ENCODE measurements around the gene CACNA1H. TPM values are rescaled to one million over a fixed set of nuclear protein-coding genes. Genes with fewer than 3 reads are reported as not detected.
"Not testable (repeated sequence)": the region's sequence is repeated elsewhere in the genome, so short reads cannot be mapped to it uniquely, and the experiment has no call there.

The CACNA1H gene
- total RNA-seq, 1 donor from 2014 or later: 15.4 TPM

DNA sequence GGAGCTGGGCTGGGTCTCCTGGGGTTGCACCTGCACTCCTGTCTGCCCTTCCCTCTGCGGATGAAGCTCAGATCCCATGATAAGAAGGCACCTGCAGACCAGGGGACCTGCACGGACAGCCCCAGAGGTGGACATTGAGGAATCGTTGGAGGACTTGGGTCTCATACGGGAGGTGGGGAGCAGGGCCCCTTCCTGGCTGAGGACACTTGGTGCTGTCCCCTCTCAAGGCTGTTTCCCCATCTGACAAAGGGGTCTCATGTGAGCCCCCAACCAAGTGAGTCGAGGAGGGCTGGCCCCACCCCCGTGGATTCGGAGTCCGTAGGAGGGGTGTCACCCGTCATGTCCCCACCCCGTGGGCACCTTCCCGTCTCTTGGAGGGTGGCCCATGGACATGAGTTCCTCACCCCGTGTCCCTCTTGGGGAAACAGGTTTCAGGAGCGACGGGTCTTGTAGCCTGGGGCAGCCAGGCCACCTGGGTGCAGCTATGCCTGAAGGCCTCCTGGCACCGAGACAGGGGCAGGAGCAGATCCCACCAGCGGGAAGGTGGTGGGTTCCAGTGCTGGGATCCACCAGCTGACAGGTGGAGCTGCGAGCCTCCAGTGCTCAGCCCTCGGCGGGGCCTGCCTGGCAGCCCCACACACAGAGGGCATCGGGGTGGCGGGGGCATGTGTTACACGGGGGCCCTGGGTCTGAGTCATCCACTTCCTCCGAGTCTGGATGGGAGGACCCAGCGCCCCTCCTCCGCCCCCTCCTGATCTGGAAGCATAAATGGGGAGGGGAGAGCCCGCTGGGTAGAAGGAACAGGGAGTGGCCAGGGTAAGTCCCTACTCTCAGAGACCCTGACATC is 102.6 kb downstream of the CACNA1H start, which contains the start of gene TPSD1:
Gene TPSD1, plus strand, starts transcription at position 794 of the 847 bp plus-strand sequence. CDS start 212 bp downstream, outside the sequence.
- DNase-seq: not testable (repeated sequence)

DNA sequence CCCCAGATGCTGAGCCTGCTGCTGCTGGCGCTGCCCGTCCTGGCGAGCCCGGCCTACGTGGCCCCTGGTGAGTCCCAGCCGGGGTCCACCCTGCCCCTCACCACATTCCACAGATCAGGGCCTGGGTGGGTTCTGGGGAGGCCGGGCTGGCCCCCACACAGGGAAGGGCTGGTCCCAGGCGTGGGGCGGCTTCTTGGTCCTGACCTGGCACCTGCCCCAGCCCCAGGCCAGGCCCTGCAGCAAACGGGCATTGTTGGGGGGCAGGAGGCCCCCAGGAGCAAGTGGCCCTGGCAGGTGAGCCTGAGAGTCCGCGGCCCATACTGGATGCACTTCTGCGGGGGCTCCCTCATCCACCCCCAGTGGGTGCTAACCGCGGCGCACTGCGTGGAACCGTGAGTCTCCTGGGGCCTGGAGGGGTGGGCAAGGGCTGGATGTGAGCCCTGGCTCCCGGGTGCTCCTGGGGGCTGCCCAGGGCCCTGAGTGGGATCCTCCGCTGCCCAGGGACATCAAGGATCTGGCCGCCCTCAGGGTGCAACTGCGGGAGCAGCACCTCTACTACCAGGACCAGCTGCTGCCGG is 103.5 kb downstream of the CACNA1H start:
- not testable (repeated sequence) for DNase-seq

DNA sequence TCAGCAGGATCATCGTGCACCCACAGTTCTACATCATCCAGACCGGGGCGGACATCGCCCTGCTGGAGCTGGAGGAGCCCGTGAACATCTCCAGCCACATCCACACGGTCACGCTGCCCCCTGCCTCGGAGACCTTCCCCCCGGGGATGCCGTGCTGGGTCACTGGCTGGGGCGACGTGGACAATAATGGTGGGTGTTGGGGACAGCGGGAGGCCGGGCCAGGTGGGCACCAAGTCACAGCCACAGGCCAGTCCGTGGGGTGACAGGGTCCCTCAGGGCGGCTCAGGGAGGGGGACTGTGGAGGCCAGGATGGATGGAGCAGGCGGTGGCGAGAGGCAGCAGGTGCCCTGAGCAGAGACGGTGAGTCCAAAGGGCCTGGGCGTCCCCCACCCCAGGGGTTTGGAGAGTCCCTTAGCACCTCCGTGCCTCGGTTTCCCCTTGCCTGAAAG is 104.0 kb downstream of the CACNA1H start:
- no peak for DNase-seq

DNA sequence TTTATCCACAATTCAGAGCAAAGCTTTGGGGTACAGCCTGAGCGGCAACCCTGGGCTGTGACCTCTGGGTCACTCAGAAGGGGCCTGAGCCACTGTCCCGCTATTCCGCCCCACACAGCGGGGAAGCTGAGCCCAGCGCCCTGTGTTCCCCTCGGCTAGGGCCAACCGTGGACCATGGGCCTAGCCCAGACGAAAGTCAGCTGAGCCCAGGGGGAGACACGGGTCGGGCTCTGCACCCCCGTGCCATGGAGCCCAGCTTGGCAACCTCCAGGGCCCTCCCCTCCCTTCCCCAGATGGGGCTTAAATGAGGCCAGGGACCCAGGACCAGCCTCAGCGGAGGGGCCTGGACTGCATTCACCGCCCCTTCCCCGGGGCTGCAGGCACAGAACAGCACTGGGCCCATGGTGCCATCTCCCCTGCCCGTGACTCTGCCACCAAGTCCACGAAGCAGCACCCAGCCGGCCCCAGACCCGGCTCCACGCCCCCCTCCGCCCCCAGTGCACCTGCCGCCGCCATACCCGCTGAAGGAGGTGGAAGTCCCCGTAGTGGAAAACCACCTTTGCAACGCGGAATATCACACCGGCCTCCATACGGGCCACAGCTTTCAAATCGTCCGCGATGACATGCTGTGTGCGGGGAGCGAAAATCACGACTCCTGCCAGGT is 104.8 kb downstream of the CACNA1H start:
- DNase-seq: no peak

DNA sequence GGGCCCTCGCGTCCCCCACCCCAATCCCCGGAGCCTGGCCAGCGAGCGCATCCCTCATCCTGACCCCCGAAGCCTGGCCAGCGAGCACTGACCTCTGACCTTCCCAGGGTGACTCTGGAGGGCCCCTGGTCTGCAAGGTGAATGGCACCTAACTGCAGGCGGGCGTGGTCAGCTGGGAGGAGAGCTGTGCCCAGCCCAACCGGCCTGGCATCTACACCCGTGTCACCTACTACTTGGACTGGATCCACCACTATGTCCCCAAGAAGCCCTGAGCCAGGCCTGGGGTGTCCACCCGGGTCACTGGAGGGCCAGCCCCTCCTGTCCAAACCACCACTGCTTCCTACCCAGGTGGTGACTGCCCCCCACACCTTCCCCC is 105.3 kb downstream of the CACNA1H start:
- DNase-seq: no peak

DNA sequence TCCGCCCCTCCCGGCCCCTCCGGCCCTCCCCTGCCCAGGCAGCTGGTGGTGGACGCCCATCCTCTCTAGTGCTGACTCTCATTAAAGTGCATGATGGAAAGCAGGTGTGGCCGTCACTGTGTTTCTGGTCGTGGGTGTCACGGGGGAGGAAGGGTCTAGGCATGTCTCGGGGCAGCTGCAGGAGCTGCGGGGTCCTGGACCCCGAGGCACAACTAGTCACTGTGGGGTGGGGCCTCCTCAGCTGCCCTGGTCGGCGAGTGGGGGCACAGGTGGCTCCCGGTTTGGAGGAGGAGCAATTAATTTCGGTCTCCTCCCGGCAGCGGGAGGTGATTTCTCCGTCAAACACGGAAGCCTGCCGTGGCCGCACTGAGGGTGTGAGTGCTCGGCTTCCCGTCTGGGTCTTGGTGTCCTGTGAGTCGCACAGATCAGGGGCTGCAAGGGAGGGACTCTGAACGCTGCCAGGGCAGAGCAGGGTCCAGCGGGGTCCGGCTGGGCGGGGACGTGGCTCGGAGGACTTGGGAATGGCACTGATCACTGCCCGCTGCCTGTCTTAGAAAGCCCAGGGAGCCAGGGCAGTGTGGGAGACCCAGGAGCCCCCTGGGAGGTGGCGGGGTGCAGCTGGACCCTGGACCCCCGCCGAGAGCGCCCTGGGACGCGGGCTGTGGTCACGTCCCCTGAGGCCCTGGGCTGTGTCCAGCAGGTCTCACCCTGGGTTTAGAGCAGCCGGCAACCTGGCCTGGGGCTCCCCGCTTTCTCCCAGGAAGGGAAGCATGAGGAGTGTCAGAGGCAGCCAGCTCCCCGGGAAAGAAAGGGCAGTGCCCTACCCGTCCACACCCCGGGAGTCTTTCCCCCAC is 106.2 kb downstream of the CACNA1H start:
- no peak for DNase-seq

DNA sequence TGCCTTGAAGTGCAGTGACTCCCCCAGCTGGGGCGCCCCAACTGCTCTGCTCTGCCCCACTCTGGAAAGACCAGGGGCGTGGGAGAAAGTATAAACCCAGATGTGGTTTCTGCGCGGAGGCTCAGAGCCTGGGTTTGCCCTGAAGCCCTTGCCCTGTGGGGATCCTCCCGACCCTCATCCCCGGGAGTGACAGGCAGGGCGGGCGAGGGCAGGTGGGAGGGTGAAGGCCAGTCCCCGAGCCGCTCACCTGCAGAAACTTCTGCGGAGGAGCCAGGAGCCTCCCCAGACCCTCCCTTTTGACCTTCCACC is 106.8 kb downstream of the CACNA1H start:
- no peak for DNase-seq

DNA sequence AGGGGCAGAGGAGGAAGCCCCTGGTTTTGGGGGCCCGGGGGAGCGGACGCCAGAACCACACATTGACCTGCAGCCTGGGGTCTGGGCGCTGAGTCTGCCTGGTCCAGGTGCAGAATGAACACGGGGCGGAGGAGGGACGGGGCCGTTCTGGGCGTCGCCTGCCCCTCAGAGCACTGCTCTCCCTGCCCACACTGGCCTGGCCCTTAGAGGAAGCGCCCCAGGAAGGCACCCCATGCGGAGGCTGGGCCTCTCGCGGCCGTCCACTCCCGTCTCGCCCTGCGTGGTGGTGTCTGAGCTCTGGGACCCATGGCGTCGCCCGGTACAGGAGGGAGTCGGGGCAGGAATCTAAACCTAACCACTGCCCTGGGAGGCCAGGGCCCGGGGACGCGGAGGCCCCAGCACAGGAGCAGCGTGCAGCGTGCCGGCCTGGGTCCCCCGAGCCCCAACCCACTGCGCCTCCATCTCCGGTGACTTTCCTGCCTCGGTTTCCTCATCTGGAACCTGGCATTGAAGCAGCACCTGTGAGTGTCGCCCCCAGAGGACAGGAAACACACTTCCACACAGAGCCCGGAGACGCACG is 107.3 kb downstream of the CACNA1H start:
- no peak for DNase-seq

DNA sequence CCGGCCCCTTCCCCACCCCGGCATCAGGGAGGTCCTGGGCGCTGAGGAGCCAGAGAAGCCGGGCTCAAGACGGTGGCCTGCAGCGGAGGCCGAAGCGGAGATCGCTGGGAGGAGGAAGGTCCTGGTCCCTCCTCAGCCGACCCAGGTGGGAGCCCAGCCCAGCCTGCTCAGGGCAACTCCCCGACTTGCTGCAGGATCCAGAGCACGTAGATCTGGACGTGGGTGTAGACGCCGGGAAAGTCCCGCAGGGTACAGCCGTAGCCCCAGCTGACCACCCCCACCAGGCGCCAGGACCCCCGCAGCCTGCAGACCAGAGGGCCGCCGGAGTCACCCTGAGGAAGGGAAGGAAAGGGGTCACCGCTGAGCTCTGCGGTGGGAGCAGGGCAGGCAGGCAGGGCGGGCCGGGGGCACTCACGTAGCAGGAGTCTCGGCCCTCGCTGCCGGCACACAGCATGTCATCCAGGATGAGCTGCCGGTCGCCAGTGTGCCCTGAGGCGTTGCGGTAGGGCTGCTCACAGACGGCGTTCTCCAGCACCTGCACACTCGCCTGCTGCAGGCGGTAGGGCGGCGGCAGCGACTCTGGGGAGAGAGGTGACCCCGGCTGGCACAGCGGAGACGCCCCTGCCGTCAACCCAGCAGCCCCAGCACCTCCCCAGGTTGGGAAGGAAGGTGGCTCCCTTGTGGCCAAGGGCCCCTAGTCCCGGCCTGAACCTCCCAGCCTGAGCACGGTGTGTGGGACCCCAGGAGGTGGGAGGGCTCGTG is 108.4 kb downstream of the CACNA1H start:
- DNase-seq: no peak

DNA sequence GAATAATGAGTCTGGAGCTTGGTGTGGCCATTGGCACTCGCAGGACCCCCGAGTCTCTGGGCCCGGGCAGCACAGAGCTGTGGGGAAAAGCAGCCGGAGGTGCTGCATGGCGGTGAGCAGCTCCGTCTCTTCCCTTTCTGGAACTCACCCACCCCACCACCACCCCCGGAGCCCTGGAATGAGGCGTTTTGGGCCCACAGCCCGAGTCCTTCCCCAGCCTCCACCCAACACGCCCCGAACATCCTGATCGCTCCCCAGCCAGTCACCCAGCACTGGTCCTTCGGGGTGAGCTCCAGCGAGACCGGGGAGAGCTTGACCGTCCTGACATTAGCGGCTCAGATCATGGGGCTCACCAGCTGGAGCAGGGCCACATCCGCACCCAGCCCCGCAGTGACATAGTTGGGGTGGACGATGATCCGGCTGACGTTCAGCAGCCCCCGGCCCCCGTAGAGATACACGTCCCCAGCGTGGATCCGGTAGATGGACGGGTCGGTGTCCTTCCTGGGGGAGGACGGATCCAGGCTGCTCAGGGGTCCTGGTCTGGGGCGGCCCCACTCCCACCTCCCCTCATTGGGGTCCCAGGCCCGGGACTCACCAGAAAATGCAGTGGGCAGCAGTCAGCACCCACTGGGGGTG is 109.4 kb downstream of the CACNA1H start:
- no peak for DNase-seq

DNA sequence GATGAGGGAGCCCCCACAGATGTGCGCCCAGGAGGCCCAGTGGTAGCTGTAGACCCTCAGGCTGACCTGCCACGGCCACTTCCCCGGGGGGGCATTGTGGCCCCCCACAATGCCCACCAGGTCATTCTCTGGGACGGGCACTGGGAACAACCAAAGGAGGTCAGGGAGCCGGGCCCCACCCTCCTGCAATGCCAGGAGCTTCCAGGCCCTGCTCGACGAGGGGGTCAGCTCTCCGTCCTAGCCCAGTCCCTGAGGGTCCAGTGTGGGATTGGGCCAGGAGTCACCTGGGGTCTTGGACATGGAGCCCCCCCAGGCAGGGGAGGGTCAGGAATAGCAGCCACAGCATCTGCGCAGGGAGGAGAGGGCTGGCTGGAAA is 109.9 kb downstream of the CACNA1H start:
- DNase-seq: no peak

DNA sequence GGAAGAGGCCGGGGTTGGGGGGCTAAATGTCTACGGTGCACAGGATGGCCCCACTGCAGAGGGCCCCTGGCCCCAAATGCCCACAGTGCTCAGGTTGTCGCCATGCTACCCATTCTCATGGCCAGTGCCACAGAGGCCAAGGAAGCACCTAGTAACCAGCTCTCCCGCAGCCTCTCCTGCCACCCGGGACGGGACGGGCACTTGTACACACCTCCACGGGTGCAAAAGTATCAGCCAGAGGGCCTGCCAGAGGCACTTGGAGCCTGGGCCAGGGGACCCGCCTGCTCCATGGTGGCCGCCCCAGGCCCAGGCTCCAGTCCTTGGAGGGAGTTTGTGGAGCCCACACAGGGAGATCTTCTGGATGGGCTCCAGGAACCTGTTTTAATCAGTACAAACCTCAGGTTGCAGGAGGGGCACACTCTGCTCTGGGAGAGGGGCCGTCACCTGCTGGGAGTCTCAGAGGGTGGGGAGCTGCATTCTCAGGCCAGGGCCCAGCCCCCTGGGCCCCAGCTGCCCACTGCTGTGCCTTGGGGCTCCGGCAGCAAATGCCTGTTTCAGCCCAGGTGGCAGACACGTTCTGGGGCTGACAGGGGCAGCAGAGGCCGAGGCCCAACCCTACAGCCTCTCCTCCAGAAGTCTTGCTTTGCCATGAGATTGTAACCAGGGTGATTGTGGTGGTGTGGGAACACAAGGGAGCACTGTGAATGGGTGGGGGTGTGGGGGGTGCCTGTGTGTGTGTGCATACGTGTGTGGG is 110.9 kb downstream of the CACNA1H start:
- DNase-seq: no peak

DNA sequence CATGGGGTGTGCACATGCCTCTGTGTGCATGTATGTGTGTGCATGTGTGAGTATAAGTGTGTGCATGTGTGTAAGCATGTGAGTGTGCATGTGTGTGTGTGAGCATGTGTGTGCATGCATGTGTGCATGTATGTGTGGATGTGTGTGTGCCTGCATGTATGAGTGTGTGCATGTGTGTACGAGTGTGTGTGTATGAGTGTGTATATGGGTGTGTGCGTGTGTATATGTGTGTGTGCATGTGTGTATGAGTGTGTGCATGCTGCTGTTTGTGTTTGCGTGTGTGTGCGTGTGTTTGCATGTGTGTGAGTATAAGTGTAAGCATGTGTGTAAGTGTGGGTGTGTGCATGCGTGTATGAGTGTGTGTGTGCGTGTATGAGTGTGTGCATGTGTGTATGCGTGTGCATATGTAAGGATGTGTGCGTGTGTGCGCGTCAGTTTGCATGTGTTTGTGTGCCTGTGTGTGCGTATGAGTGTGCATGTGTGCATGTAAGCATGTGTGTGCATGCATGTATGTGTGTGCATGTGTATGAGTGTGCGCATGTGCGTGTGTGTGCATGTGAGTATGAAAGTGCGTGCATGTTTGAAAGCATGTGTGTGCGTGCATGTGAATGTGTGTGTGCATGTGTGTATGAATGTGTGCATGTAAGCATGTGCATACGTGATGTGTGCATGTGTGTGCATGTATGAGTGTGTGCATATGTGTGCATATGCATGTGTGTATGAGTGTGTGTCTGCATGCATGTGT is 111.6 kb downstream of the CACNA1H start:
- DNase-seq: no peak

DNA sequence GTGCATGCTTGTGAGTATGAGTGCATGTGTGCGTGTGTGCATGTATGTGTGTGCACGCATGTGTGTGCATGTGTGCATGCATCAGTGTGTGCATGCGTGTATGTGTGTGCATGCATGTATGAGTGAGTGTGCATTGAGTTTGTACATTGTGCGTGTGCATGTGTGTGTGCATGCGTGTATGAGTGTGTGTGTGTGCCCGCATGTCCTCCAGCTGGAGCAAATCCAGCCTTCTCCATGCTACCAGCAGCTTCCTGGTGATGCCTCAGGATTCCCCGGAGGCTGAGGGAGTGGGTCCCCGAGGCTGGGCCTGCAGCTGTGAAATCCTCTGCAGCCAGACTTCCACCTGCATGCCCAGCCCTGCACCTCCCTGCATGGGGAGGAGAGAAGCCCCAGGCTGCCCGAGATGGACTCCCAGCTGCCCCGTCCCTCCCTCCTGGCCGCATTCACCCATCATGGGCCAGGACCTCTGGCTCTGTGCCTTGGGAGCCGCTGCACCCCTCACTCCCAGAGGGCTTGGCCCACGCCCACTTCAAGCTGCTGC is 112.3 kb downstream of the CACNA1H start:
- DNase-seq: no peak

DNA sequence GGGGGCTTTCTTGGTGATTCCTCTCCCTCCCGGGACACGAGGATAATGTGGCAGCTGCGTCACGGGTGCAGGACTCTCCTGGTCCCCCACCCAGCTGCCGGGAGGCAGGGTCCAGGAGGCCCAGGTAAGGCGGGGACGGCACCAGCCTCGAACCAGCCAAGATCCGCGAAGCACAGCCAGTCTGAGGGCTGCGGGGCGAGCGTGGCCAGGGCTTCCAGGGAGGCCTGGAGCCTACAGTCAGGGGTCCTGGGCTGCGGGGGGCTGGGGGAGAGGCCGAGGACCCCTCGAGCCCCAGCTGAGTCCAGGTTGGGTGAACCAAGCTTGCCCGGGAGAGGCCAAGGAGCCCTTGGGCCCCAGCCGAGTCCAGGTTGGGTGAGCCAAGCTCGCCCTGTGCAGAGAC is 112.9 kb downstream of the CACNA1H start:
- no peak for DNase-seq

DNA sequence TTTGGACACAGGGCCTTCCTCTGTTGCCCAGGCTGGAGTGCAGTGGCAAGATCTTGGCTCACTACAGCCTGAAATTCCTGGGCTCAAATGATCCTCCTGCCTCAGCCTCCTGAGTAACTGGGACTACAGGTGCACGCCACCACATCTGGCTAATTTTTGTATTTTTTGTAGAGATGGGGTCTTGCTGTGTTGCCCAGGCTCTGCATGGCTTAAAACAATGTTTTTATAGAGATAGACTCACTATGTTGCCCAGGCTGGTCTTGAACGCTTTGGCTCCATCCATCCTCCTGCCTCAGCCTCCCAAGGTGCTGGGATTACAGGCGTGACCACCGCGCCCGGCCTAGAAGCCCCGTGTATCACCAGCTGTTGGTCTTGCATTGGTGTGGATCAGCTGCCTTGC is 116.5 kb downstream of the CACNA1H start:
- not testable (repeated sequence) for DNase-seq

DNA sequence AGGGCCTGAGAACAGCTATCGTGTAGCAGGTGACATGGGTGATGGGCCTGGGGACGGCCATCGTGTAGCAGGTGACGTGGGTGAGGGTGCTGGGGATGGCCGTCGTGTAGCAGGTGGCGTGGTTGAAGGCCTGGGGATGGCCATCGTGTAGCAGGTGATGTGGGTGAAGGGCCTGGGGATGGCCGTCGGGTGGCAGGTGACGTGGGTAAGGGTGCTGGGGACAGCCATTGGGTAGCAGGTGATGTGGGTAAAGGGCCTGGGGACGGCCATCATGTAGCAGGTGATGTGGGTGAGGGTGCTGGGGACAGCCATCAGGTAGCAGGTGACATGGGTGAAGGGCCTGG is 118.4 kb downstream of the CACNA1H start:
- no peak for DNase-seq

All from occipital lobe (tissue), 2 donors.